HuH-7 (cell line): Measurements from ENCODE around the gene MON2.

ENCODE experiments used
- DNase-seq: peaks from one replicate; pipeline ENCODE4 v3.0.0; 2011; ENCODE audit warnings: low spot score

The MON2 gene

GRCh38 chr12:62613081-62613480 is 146.5 kb downstream of the MON2 start:
- no peak for DNase-seq

- no peak for DNase-seq
These were observed 151.7 kb downstream of the MON2 start for GRCh38 chr12:62618319-62618718.

- DNase-seq, result no peak
These were observed 152.3 kb downstream of the MON2 start for GRCh38 chr12:62618930-62619329.

GRCh38 chr12:62621101-62621638 is 154.5 kb downstream of the MON2 start:
- DNase-seq, result no peak

GRCh38 chr12:62622177-62622576 is 155.6 kb downstream of the MON2 start:
- DNase-seq, result no peak

GRCh38 chr12:62625228-62625627 is 158.6 kb downstream of the MON2 start:
- peak; percentile 59 for DNase-seq

GRCh38 chr12:62627181-62627580 is 160.6 kb downstream of the MON2 start:
- DNase-seq, result no peak

GRCh38 chr12:62629413-62629812 is 162.8 kb downstream of the MON2 start:
- DNase-seq, result no peak

- no peak for DNase-seq
These were observed 163.5 kb downstream of the MON2 start for GRCh38 chr12:62629971-62630739.

- peak; percentile 81 for DNase-seq
These were observed 165.1 kb downstream of the MON2 start for GRCh38 chr12:62631471-62632410.

GRCh38 chr12:62632411-62632918 is 165.8 kb downstream of the MON2 start:
- peak; percentile 67 for DNase-seq

GRCh38 chr12:62635649-62636048 is 169.0 kb downstream of the MON2 start:
- no peak for DNase-seq

GRCh38 chr12:62637679-62638078 is 171.1 kb downstream of the MON2 start:
- no peak for DNase-seq

GRCh38 chr12:62640910-62641448 is 174.4 kb downstream of the MON2 start:
- DNase-seq, result no peak

- DNase-seq, result no peak
These were observed 175.9 kb downstream of the MON2 start for GRCh38 chr12:62642486-62642885.

GRCh38 chr12:62643486-62643885 is 176.9 kb downstream of the MON2 start:
- DNase-seq, result no peak

GRCh38 chr12:62646566-62646965 is 179.9 kb downstream of the MON2 start:
- DNase-seq, result no peak

- no peak for DNase-seq
These were observed 181.0 kb downstream of the MON2 start for GRCh38 chr12:62647586-62647985.

GRCh38 chr12:62649412-62650138 is 182.9 kb downstream of the MON2 start:
- no peak for DNase-seq
